Pancreas (tissue), 10 donors: ENCODE results near the gene MYL6. TPM values are rescaled to one million over a fixed set of nuclear protein-coding genes. Genes with fewer than 3 reads are reported as not detected.

Source experiments
- ATAC-seq, 4 donors: fragments of 200-7000 bp; cut with Tn5 transposase; one replicate each; pipeline versions ENCODE4 v1.8.0 to v1.9.1; 2020; ENCODE audit warnings: mild to moderate bottlenecking in 4 of 4, moderate library complexity in 4 of 4
- DNase-seq, 6 donors: peaks; one replicate each; pipeline ENCODE4 v3.0.0-alpha.2; 2020
- FAIRE-seq: peaks from 2 replicates; lab custom pipeline; 2012; peaks lifted over from hg19 to GRCh38; lab: Jason Lieb, UNC
- H3K27ac ChIP-seq, 4 donors: fragments of 200-600 bp; sonication (generic); 1 replicate in 3 of 4; 2 replicates in 1 of 4; pipeline versions ENCODE4 v1.5.0 to v1.8.0; 2020
- H3K27me3 ChIP-seq, 4 donors: fragments of 200-600 bp; one replicate each; pipeline ENCODE4 v1.8.0; 2021
- H3K36me3 ChIP-seq, 3 donors: fragments of 200-600 bp; sonication (generic) in 1 of 3; one replicate each; pipeline versions ENCODE4 v1.5.0 to v1.8.0; 2020 to 2021
- H3K4me1 ChIP-seq, 3 donors: fragments of 200-600 bp; one replicate each; pipeline ENCODE4 v1.8.0; 2021
- H3K4me3 ChIP-seq, 4 donors: fragments of 200-600 bp; sonication (generic) in 2 of 4; one replicate each; pipeline versions ENCODE4 v1.5.0 to v1.8.0; 2020 to 2021
- H3K9me3 ChIP-seq, 4 donors: fragments of 200-600 bp; one replicate each; pipeline ENCODE4 v1.8.0; 2021
- CTCF ChIP-seq, 4 donors: fragments of 200-600 bp; sonication (generic) in 3 of 4; IDR thresholded peaks; one replicate each; pipeline versions ENCODE4 v1.5.0 to v1.8.0; 2021; ENCODE audit warnings: antibody characterized with exemption in 4 of 4
- whole genome bisulfite sequencing, 2 donors: extraction: QIAGEN DNeasy Blood & Tissue Kit; methylation state at CpG; one replicate each; pipeline ENCODE4 v1.1.7; 2013; 5-methylcytosine and 5-hydroxymethylcytosine counted together
- intact Hi-C, 3 donors: fragments of 100-400 bp; cut with DNase I; formaldehyde crosslinking; loops; one replicate each; pipeline versions ENCODE4 v1.11.1 to v1.14.2; 2022
- polyA plus RNA-seq, 2 donors: library from polyadenylated mRNA; stranded (reverse); fragments of 200-250 nt; gene quantifications; one replicate each; pipeline ENCODE4 v1.2.3, GENCODE V29; 2013
- total RNA-seq, 6 donors: library from RNA; stranded (reverse); fragmentation: NEBNext Ultra II Directional in 4 of 6; extraction: Animal tissue kit (Norgen Biotek cat#: 25700) in 4 of 6; gene quantifications; one replicate each; pipeline versions ENCODE4 v1.2.1 to v1.2.4, GENCODE V29; 2021 to 2023
- donor health status: healthy with polysubstance abuse.
- donor health status: DM: no; HTN: no; CAD: no; lungs with moderate emphysema.
- donor health status: DM: no; HTN: no; CAD: no.
- donor health status: control.
- donor health status: control.
- donor health status: Bipolar disorder and iron deficiency.
- donor health status: DM: yes; HTN: yes; CAD: no.
- donor health status: DM: no; HTN: no; CAD: no.
- donor health status: DM: no; HTN: no; CAD: no.
- donor health status: DM: yes; HTN: yes; CAD: no.

MYL6 gene
- total and polyA plus RNA-seq, 8 donors, result 270 to 1,217 (median 512) TPM

- peak overlapping the region in 3 of 4 donors; percentile 60 to 78 (median 69) for H3K27ac ChIP-seq
- no peaks in the 10 kb centered on the region for H3K27me3 ChIP-seq
- ATAC-seq (no peak), DNase-seq (no peak), FAIRE-seq (no peak)
- H3K36me3 ChIP-seq, result peaks cover 0 to 20% (median 3%) of the 10 kb centered on the region in 3 donors
- intact Hi-C loops, result loop anchor here in 2 of 3 donors (2.0 to 5.0 kb wide), 2 partner anchors 61 to 66 kb away; no protein-coding TSS in a partner anchor
- peaks cover 5 to 12% (median 10%) of the 10 kb centered on the region in 3 donors for H3K4me1 ChIP-seq
- peak overlapping the region; percentile 69 to 91 (median 78) for H3K4me3 ChIP-seq
- 6 to 8% methylated on average over 10 of the region's 10 CpGs for WGBS, 2 donors
- no peak for TF ChIP-seq CTCF (IDR thresholded peaks at IDR 0.05)
- H3K9me3 ChIP-seq, result no peaks in the 10 kb centered on the region
These were observed 30.1 kb downstream of the MYL6 start for GRCh38 chr12:56188131-56188777.

- intact Hi-C loops, result loop anchor here in 2 of 3 donors (2.0 to 5.0 kb wide), 2 partner anchors 62 to 66 kb away; no protein-coding TSS in a partner anchor
- no peaks in the 10 kb centered on the region for H3K9me3 ChIP-seq
- no peaks in the 10 kb centered on the region for H3K27me3 ChIP-seq
- DNase-seq (peak in 1 of 6 donors; percentile 82), ATAC-seq (peak in 2 of 4 donors; percentile 1 to 3), FAIRE-seq (no peak)
- peak overlapping the region; percentile 69 to 91 (median 78) for H3K4me3 ChIP-seq
- H3K27ac ChIP-seq, result peak overlapping the region in 3 of 4 donors; percentile 60 to 78 (median 69)
- TF ChIP-seq CTCF (IDR thresholded peaks at IDR 0.05), result no peak
- peaks cover 5 to 12% (median 10%) of the 10 kb centered on the region in 3 donors for H3K4me1 ChIP-seq
- 1% methylated on average over 17 of the region's 17 CpGs for WGBS, 2 donors
- peaks cover 0 to 16% (median 3%) of the 10 kb centered on the region in 3 donors for H3K36me3 ChIP-seq
These were observed 30.6 kb downstream of the MYL6 start for GRCh38 chr12:56188778-56189098.

GRCh38 chr12:56189099-56189917, 31.1 kb downstream of the MYL6 start, which contains the start of gene SMARCC2:
Gene SMARCC2 (minus strand): TSS chr12:56189483. CDS start chr12:56189461, 22 bp downstream.
- peak; percentile 37 to 62 (median 58) for TF ChIP-seq CTCF (IDR thresholded peaks at IDR 0.05)
- ATAC-seq, result peak; percentile 82 to 93 (median 87)
- no peak for FAIRE-seq
- WGBS, 2 donors, result 1 to 2% methylated on average over 12 to 93 of the region's 93 CpGs
- H3K36me3 ChIP-seq, result peaks cover 0 to 11% (median 3%) of the 10 kb centered on the region in 3 donors
- intact Hi-C loops, result loop anchor here in 2 of 3 donors (2.0 to 5.0 kb wide), 2 partner anchors 63 to 67 kb away; no protein-coding TSS in a partner anchor
- peak within 1 kb of the TSS; percentile 69 to 91 (median 78) for H3K4me3 ChIP-seq
- H3K4me1 ChIP-seq, result peaks cover 5 to 12% (median 10%) of the 10 kb centered on the region in 3 donors
- peak within 1 kb of the TSS; percentile 79 to 96 (median 90) for H3K27ac ChIP-seq
- no peaks in the 10 kb centered on the region for H3K27me3 ChIP-seq
- H3K9me3 ChIP-seq, result no peaks in the 10 kb centered on the region
- peak; percentile 87 to 95 (median 92) for DNase-seq

GRCh38 chr12:56189918-56190694, 31.9 kb downstream of the MYL6 start:
- peak; percentile 66 to 86 (median 78) for ATAC-seq

More at GRCh38 chr12:56189918-56190694, 31.9 kb downstream of the MYL6 start:
- WGBS, 2 donors, result 1 to 2% methylated on average over 42 of the region's 42 CpGs
- no peaks in the 10 kb centered on the region for H3K9me3 ChIP-seq
- H3K27ac ChIP-seq, result peak overlapping the region; percentile 79 to 96 (median 90)
- TF ChIP-seq CTCF (IDR thresholded peaks at IDR 0.05), result no peak
- H3K4me1 ChIP-seq, result peaks cover 5 to 12% (median 10%) of the 10 kb centered on the region in 3 donors
- peaks cover 0 to 3% (median 3%) of the 10 kb centered on the region in 3 donors for H3K36me3 ChIP-seq
- intact Hi-C loops, result loop anchor here in 2 of 3 donors (2.0 to 10.0 kb wide), 3 partner anchors 63 to 68 kb away; partner anchors contain the start of gene ANKRD52 (in 1 of the 2)
- H3K27me3 ChIP-seq, result no peaks in the 10 kb centered on the region
- FAIRE-seq, result no peak
- peak overlapping the region; percentile 29 to 86 (median 60) for H3K4me3 ChIP-seq
- DNase-seq, result peak; percentile 77 to 96 (median 90)
